AG08396 (cell line): ENCODE measurements around the gene POU2F1.

Experiments
- DNase-seq: peaks from one replicate; pipeline ENCODE4 v3.0.0; 2012; ENCODE audit warnings: low spot score, mixed read lengths

The POU2F1 gene

GRCh38 chr1:167272369-167272957, 51.8 kb downstream of the POU2F1 start:
- no peak for DNase-seq

- DNase-seq = no peak
Measured at GRCh38 chr1:167273027-167273800, 52.5 kb downstream of the POU2F1 start.

- no peak for DNase-seq
Measured at GRCh38 chr1:167274061-167274460, 53.4 kb downstream of the POU2F1 start.

- no peak for DNase-seq
Measured at GRCh38 chr1:167276969-167277368, 56.3 kb downstream of the POU2F1 start.

- no peak for DNase-seq
Measured at GRCh38 chr1:167278497-167278896, 57.8 kb downstream of the POU2F1 start.

GRCh38 chr1:167280912-167281311, 60.2 kb downstream of the POU2F1 start:
- no peak for DNase-seq

- no peak for DNase-seq
Measured at GRCh38 chr1:167288390-167289074, 67.8 kb downstream of the POU2F1 start.

GRCh38 chr1:167289075-167289442, 68.4 kb downstream of the POU2F1 start:
- no peak for DNase-seq

GRCh38 chr1:167289966-167290365, 69.3 kb downstream of the POU2F1 start:
- DNase-seq = no peak

GRCh38 chr1:167291539-167292185, 71.0 kb downstream of the POU2F1 start:
- DNase-seq = peak; percentile 2

GRCh38 chr1:167292216-167292615, 71.5 kb downstream of the POU2F1 start:
- DNase-seq = no peak

GRCh38 chr1:167293057-167293456, 72.4 kb downstream of the POU2F1 start:
- no peak for DNase-seq

- DNase-seq = no peak
Measured at GRCh38 chr1:167294528-167294927, 73.8 kb downstream of the POU2F1 start.

- peak; percentile 5 for DNase-seq
Measured at GRCh38 chr1:167297222-167298214, 76.8 kb downstream of the POU2F1 start.

GRCh38 chr1:167298325-167298724, 77.6 kb downstream of the POU2F1 start:
- no peak for DNase-seq

- DNase-seq = no peak
Measured at GRCh38 chr1:167301355-167301754, 80.7 kb downstream of the POU2F1 start.

GRCh38 chr1:167304165-167304564, 83.5 kb downstream of the POU2F1 start:
- DNase-seq = no peak

GRCh38 chr1:167305059-167305705, 84.5 kb downstream of the POU2F1 start:
- DNase-seq = no peak

- DNase-seq = no peak
Measured at GRCh38 chr1:167305706-167306277, 85.1 kb downstream of the POU2F1 start.

GRCh38 chr1:167310732-167311131, 90.0 kb downstream of the POU2F1 start:
- no peak for DNase-seq

- no peak for DNase-seq
Measured at GRCh38 chr1:167312871-167313270, 92.2 kb downstream of the POU2F1 start.
